ENCODE results near the gene LEMD1.

LEMD1 gene

GRCh38 chr1:205373022-205373797 lies 48.6 kb downstream of the LEMD1 start:
- no peaks in the 10 kb centered on the region for H3K36me3 ChIP-seq (ENCODE audit: insufficient read depth, low read length)
- H3K27ac ChIP-seq (ENCODE audit: low read depth, low read length, poor library complexity, severe bottlenecking), result no peak overlapping the region
- no peaks in the 10 kb centered on the region for H3K9me3 ChIP-seq (ENCODE audit: low read length)
- H3K79me2 ChIP-seq (ENCODE audit: insufficient read depth, low read length), result no peaks in the 10 kb centered on the region
- no peak overlapping the region for H3K9ac ChIP-seq (ENCODE audit: low read length)
- TF ChIP-seq CTCF (IDR thresholded peaks at IDR 0.05; ENCODE audit: low read length) (no peak), EZH2 (IDR thresholded peaks at IDR 0.05; ENCODE audit: borderline replicate concordance, low read length) (no peak)
- no peaks in the 10 kb centered on the region for H3F3A ChIP-seq (ENCODE audit: insufficient read depth, low read length)
- H3K9me2 ChIP-seq (ENCODE audit: low read depth, low read length), result no peaks in the 10 kb centered on the region
- 0 out of 2 replicates have a peak, but pooled peaks cover 3% of the 10 kb centered on the region for H3K27me3 ChIP-seq (ENCODE audit: insufficient read depth, low read length)
- no peak overlapping the region for H3K4me2 ChIP-seq (ENCODE audit: low read length)
- no peak overlapping the region for H2AFZ ChIP-seq (ENCODE audit: low read length)
- no peak overlapping the region for H3K4me3 ChIP-seq (ENCODE audit: low read depth, low read length, poor library complexity, severe bottlenecking)
- H3K4me1 ChIP-seq (ENCODE audit: insufficient read depth, low read length, severe bottlenecking), result no peaks in the 10 kb centered on the region
- H4K20me1 ChIP-seq (ENCODE audit: insufficient read depth, low read length), result no peaks in the 10 kb centered on the region

GRCh38 chr1:205371871-205372660 lies 49.8 kb downstream of the LEMD1 start:
- no peaks in the 10 kb centered on the region for H4K20me1 ChIP-seq (ENCODE audit: insufficient read depth, low read length)
- H3K4me1 ChIP-seq (ENCODE audit: insufficient read depth, low read length, severe bottlenecking), result no peaks in the 10 kb centered on the region
- H3K4me3 ChIP-seq (ENCODE audit: low read depth, low read length, poor library complexity, severe bottlenecking), result no peak overlapping the region
- no peak for TF ChIP-seq EZH2 (IDR thresholded peaks at IDR 0.05; ENCODE audit: borderline replicate concordance, low read length)
- TF ChIP-seq CTCF (IDR thresholded peaks at IDR 0.05; ENCODE audit: low read length), result no peak
- H3K36me3 ChIP-seq (ENCODE audit: insufficient read depth, low read length), result no peaks in the 10 kb centered on the region
- no peak overlapping the region for H3K9ac ChIP-seq (ENCODE audit: low read length)
- no peak overlapping the region for H2AFZ ChIP-seq (ENCODE audit: low read length)
- H3K4me2 ChIP-seq (ENCODE audit: low read length), result no peak overlapping the region
- H3K79me2 ChIP-seq (ENCODE audit: insufficient read depth, low read length), result no peaks in the 10 kb centered on the region
- no peak overlapping the region for H3K27ac ChIP-seq (ENCODE audit: low read depth, low read length, poor library complexity, severe bottlenecking)
- H3K9me3 ChIP-seq (ENCODE audit: low read length), result no peaks in the 10 kb centered on the region
- 0 out of 2 replicates have a peak, but pooled peaks cover 3% of the 10 kb centered on the region for H3K27me3 ChIP-seq (ENCODE audit: insufficient read depth, low read length)
- no peaks in the 10 kb centered on the region for H3K9me2 ChIP-seq (ENCODE audit: low read depth, low read length)
- H3F3A ChIP-seq (ENCODE audit: insufficient read depth, low read length), result no peaks in the 10 kb centered on the region

GRCh38 chr1:205370780-205371179 lies 51.1 kb downstream of the LEMD1 start:
- H3F3A ChIP-seq (ENCODE audit: insufficient read depth, low read length), result no peaks in the 10 kb centered on the region
- no peaks in the 10 kb centered on the region for H4K20me1 ChIP-seq (ENCODE audit: insufficient read depth, low read length)
- TF ChIP-seq CTCF (IDR thresholded peaks at IDR 0.05; ENCODE audit: low read length) (no peak), EZH2 (IDR thresholded peaks at IDR 0.05; ENCODE audit: borderline replicate concordance, low read length) (no peak)
- no peak overlapping the region for H3K4me3 ChIP-seq (ENCODE audit: low read depth, low read length, poor library complexity, severe bottlenecking)
- H3K4me2 ChIP-seq (ENCODE audit: low read length), result no peak overlapping the region
- no peak overlapping the region for H3K9ac ChIP-seq (ENCODE audit: low read length)
- no peak overlapping the region for H3K27ac ChIP-seq (ENCODE audit: low read depth, low read length, poor library complexity, severe bottlenecking)
- no peaks in the 10 kb centered on the region for H3K4me1 ChIP-seq (ENCODE audit: insufficient read depth, low read length, severe bottlenecking)
- H3K79me2 ChIP-seq (ENCODE audit: insufficient read depth, low read length), result no peaks in the 10 kb centered on the region
- no peaks in the 10 kb centered on the region for H3K9me3 ChIP-seq (ENCODE audit: low read length)
- H3K27me3 ChIP-seq (ENCODE audit: insufficient read depth, low read length), result 0 out of 2 replicates have a peak, but pooled peaks cover 3% of the 10 kb centered on the region
- H3K9me2 ChIP-seq (ENCODE audit: low read depth, low read length), result no peaks in the 10 kb centered on the region
- H3K36me3 ChIP-seq (ENCODE audit: insufficient read depth, low read length), result no peaks in the 10 kb centered on the region
- no peak overlapping the region for H2AFZ ChIP-seq (ENCODE audit: low read length)
